LNCaP clone FGC (cell line): Measurements from ENCODE around the gene OR1F1.
"Not testable (repeated sequence)": the region's sequence is repeated elsewhere in the genome, so short reads cannot be mapped to it uniquely, and the experiment has no call there.

ENCODE experiments used
- DNase-seq: peaks from one replicate; pipeline ENCODE4 v3.0.0-alpha.2; 2011; ENCODE audit warnings: low read depth
- H3K4me3 ChIP-seq: 2 replicates; pipeline ENCODE4 v1.5.1; 2011; ENCODE audit warnings: mild to moderate bottlenecking, low read depth, low read length, control low read depth
- TF ChIP-seq, protein P1 (sequence below): IDR thresholded peaks from 2 replicates; pipeline ENCODE4 v1.5.1; 2012; ENCODE audit warnings: mild to moderate bottlenecking; ENCODE audit not compliant: control insufficient read depth, insufficient read depth; ENCODE audit errors: extremely low read depth

Gene OR1F1

DNA sequence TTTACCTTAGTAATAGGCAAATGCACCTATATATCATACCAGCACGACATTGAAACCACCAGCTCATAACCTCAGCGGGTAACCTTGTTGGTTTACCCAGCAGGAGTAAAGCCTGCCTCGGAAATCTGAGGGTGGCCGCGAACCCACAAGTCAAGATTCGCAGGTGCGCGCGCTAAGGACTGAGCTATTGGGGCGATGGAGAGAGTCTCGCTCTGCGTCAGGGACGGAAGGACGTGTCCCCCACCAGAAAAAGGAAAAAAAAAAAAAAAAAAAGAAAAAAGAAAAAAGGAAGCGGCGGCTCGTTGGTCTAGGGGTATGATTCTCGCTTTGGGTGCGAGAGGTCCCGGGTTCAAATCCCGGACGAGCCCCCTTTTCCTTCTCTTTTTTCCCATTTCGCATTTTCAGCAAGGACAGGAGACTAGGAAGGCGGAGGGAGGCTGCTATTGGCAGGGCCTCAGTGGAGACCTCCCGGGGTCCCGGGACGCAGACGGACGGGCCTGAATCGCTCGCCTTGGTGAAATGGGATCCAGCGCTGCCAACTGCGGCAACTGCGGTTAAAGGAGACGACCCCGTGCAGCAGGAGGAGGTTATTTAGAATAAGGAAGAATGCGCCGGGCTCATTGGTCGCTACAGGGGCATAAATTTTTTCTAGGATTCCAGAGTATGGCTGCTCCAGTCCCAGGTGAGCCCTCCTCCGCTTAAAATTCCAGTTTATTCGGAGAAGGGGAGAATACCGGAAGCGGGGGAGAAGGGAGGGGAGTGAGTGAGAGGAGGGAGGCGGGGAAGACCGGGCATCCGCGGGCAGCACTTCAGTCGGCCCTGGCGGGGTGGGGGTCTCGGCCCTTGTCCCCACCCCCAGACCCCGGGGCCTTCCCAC lies at the start of gene OR1F1:
Gene OR1F1 (plus strand): TSS at position 407 of the 877 bp plus-strand sequence.
- TF ChIP-seq, protein P1, sequence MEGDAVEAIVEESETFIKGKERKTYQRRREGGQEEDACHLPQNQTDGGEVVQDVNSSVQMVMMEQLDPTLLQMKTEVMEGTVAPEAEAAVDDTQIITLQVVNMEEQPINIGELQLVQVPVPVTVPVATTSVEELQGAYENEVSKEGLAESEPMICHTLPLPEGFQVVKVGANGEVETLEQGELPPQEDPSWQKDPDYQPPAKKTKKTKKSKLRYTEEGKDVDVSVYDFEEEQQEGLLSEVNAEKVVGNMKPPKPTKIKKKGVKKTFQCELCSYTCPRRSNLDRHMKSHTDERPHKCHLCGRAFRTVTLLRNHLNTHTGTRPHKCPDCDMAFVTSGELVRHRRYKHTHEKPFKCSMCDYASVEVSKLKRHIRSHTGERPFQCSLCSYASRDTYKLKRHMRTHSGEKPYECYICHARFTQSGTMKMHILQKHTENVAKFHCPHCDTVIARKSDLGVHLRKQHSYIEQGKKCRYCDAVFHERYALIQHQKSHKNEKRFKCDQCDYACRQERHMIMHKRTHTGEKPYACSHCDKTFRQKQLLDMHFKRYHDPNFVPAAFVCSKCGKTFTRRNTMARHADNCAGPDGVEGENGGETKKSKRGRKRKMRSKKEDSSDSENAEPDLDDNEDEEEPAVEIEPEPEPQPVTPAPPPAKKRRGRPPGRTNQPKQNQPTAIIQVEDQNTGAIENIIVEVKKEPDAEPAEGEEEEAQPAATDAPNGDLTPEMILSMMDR, result no peak
- peak within 1 kb of the TSS; percentile 70 for H3K4me3 ChIP-seq
- no peak for DNase-seq

DNA sequence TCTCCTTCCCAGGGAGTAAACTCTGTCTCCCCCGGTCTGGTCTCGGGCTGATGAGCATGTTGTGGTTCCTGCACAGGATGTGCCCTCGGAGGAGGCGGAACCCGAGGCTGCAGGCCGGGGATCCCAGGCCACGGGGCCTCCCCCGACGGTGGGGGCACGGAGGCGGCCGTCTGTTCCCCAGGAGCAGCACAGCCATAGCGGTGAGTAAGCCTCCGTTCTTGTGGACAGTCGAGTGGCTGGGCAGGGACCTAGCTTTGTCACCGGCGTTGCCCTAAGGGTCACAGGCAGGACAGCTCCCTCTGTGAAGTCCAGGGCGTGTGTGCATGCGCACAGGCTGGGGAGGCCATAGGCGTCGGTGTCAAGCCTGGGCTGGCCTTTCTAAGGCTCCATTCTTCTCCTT lies 49.7 kb upstream of the OR1F1 start:
- H3K4me3 ChIP-seq, result no peak overlapping the region

DNA sequence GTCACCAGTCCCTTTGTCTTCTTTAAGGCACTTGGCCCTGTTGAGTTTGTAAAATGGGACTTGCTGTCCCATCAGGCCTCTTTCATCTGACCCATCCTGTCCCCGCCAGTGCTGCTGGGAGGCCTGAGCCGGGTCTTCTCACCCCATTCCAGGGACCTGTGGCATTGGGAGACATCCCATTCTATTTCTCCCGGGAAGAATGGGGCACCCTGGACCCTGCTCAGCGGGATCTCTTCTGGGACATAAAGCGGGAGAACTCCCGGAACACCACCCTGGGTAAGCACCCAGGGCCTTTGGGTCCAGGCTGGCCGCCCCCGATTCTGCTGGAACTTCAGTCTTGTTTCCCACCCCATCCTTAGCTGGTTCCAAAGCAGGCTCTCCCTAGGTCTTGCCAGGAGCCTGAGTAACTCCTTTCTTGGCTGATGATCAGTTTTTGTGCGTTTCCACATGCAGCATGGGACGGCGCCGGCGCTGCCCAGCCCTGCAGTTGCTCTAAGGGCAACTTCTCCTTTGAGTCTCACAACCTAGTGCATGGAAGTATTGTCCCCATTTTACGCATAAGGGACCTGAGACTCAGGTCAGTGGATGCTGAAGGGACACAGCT lies 49.1 kb upstream of the OR1F1 start:
- no peak for DNase-seq
- TF ChIP-seq, protein P1, result no peak
- H3K4me3 ChIP-seq, result no peak overlapping the region

More for the DNA sequence above, 49.7 kb upstream of the OR1F1 start:
- TF ChIP-seq, protein P1, result no peak
- DNase-seq, result no peak

DNA sequence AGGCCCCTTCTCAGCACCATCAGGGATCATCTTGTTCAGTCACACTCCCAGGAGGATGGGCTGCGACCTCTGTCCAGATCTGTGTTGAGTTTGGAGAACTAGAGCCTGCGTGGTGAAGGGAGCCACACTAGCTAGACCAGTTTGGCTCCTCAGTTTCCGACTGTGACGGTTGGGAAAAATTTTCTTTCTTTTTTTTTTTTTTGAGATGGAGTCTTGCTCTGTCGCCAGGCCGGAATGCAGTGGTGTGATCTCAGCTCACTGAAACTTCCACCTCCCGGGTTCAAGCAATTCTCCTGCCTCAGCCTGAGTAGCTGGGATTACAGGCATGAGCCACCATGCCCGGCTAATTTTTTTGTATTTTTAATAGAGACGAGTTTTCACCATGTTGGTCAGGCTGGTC lies 48.4 kb upstream of the OR1F1 start:
- not testable (repeated sequence) for DNase-seq, H3K4me3 ChIP-seq

DNA sequence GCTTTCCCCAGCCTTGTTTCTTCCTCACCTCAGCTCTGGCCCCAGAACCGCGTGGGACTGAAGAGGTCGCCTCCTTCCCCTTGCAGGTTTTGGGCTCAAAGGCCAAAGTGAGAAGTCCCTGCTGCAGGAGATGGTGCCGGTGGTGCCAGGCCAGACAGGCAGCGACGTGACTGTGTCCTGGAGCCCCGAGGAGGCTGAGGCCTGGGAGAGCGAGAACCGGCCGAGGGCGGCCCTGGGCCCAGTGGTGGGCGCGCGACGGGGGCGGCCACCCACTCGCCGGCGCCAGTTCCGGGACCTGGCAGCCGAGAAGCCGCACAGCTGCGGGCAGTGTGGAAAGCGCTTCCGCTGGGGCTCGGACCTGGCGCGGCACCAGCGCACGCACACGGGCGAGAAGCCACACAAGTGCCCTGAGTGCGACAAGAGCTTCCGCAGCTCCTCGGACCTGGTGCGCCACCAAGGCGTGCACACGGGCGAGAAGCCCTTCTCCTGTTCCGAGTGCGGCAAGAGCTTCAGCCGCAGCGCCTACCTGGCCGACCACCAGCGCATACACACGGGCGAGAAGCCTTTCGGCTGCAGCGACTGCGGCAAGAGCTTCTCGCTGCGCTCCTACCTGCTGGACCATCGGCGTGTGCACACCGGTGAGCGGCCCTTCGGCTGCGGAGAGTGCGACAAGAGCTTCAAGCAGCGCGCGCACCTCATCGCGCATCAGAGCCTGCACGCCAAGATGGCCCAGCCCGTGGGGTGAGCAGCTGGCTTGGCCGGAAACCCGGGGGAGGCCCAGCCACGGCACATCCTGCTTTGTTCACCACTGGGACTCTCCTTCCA lies 47.2 kb upstream of the OR1F1 start:
- TF ChIP-seq, protein P1, result no peak
- no peak for DNase-seq
- no peak overlapping the region for H3K4me3 ChIP-seq

GRCh38 chr16:3141781-3142311 lies 46.2 kb upstream of the OR1F1 start:
- no peak overlapping the region for H3K4me3 ChIP-seq
- TF ChIP-seq, protein P1, result no peak
- DNase-seq, result no peak

- no peak overlapping the region for H3K4me3 ChIP-seq
- DNase-seq, result no peak
- TF ChIP-seq, protein P1, result no peak
Measured at GRCh38 chr16:3142327-3142726, 45.7 kb upstream of the OR1F1 start.
